ENCODE data around the gene SPRTN.

DNA sequence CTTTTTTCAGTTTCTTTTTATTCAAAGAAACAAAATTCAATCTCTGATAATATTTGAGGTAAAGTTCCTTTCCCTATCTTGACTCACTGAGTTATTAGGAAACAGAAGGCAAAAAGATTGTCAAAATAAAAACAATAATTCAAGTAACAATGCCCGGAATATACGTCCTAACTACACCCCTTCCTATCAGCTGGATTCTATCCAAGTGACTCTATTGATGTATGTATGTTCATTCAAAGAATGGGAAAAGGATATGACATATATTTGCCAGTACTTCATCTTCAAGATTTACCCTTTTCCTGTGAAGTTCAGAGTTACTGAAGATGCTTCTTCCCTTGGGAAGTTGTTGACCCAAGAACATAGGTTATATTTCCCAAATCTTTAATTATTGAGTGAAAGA, 13.7 kb downstream of the SPRTN start:
- TF ChIP-seq EP300 (IDR thresholded peaks at IDR 0.05), result no peak
- TF ChIP-seq POLR2A (IDR thresholded peaks at IDR 0.05), result no peak

All from stomach (tissue), 4 donors.